NCI-H2196 treated with DMSO at 0.1 percent for 48 hours (cell line): ENCODE data around the gene OSGIN1.

ENCODE experiments used
- DNase-seq: peaks from one replicate; lab custom pipeline; 2025; ENCODE audit not compliant: unreplicated experiment; lab: John Stamatoyannopoulos, UW

OSGIN1 gene

DNA sequence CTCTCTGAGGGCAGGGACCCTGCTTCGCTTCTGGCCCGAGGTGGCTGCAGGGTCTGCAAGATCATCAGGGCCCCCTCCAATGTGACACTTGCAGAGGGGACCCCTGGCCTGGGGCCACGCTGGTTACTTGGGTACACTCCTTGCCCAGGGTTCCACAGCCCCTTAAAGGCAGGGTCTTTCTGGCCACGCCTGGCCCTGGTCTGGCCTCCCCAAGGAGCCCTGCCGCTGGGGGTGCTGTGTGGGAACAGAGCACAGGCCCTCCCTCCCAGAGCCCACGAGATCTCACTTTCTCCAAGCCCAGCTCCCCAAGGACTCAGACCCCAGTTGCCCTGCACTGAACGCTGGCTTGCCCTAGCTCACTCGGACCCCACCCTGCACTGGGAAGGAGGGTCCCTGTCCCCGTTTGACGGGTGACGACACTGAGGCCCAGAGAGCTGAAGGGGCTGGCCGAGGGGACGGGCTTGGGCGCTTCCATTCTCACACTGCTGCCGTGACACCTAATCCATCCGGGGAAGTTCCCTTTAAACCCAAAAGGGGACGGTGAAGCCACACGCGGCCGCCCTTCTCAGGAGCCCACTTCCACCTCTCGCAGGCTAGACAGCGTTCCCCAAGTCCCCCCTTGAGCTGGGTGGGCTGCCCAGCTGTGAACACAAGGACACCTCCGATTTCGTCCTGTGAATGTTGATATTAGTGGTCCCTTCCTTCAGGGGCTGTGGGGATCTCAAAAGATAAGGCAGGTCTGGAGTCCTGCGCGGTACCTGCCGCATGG, 26.9 kb upstream of the OSGIN1 start:
- DNase-seq, result no peak

DNA sequence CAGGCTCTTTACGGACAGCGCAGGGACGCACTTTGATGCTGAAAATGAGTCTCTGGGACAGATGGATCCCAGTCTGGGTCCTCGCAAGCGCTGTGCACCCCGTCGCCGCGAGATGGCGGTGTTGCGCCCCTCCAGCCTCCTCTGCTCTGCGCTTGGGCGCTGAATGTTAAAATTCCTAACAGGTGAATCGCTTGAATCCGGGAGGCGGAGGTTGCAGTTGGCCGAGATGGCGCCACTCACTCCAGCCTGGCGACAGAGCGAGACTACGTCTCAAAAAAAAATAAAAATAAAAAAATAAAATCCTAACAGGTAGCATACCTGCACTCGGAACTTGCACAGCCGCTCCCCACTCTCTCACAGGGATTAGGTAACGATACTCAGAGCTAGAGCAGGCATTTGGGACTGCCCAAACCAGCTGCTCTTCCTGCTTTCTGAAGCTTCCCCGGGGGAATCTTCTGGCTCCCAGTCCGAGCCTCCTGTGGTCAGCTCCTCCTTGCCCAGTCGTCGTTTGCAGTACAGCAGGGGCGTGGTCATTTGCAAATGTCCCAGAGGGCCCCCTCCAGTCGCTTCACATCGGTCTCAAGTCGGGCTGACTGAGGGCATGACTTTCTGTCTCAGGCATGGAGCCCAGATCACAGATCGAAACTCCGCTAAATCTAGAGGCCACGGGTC, 26.2 kb upstream of the OSGIN1 start:
- DNase-seq, result no peak

DNA sequence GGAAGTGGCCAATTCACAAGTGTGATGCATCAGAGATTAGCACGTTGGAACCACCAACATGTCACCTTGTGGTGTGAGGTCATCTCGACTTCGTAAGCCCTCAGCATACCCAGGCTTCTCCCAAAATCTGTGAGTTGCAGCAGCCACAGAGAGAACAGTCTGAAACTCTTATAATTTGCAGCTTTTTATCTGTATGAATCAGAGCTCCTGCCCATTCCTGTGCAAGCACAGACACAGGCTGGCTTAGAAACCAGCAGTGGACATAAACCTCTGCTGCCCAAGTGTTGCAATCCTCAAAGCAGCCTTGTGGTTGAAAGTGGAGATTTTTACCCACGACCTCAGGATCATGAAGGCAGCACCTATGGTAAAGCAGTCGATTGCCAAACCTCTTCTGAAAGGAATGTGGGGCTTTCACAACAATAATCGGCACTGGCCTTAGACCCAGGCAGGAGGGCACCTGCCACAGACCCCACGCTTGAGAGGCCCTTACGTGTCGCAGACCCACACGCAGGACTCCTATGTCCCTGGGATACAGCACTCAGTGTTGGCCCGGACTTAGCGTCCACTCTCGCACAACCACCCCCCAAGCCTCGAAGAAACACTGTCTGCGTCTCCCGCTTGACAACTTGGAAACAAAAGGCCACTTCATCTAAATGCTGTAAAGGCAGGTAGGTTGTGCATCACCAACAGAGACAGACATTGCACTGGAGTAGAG, 24.5 kb upstream of the OSGIN1 start:
- no peak for DNase-seq

DNA sequence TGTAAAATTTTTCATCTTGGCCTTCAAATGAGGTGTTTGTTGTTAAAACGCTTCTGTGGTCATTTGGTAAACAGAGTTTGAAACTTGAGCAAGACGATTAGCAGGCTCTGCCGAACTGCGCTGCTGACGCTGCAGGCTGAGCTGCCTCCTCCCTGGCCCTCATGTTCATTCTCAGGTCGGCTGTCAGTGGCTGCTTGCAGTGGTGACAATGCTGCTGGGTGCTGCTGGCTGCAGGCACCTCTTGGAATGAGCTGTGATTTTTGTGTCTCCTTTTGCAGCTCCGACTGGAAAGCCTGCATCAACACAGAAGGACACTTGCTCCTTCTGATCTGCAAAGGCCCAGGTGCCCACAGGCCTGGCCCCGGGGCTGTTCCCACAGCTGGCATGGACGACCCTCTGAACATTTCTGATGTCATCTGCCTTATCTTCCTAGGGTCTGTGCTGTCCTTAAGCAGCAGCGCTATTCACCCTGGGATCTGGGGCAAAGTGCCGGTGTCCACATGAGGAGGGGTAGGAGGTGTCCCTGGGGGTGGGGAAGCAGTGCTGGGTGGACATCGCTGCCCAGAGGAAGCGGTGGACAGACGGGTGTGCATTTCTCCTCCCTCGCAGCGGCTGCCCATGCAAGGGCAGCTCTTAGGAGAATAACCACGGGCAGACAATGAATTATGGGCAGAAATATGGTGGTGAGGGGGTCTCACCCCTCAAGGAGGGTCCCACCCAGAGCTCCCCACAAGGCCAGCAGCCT, 23.1 kb upstream of the OSGIN1 start:
- DNase-seq, result no peak

DNA sequence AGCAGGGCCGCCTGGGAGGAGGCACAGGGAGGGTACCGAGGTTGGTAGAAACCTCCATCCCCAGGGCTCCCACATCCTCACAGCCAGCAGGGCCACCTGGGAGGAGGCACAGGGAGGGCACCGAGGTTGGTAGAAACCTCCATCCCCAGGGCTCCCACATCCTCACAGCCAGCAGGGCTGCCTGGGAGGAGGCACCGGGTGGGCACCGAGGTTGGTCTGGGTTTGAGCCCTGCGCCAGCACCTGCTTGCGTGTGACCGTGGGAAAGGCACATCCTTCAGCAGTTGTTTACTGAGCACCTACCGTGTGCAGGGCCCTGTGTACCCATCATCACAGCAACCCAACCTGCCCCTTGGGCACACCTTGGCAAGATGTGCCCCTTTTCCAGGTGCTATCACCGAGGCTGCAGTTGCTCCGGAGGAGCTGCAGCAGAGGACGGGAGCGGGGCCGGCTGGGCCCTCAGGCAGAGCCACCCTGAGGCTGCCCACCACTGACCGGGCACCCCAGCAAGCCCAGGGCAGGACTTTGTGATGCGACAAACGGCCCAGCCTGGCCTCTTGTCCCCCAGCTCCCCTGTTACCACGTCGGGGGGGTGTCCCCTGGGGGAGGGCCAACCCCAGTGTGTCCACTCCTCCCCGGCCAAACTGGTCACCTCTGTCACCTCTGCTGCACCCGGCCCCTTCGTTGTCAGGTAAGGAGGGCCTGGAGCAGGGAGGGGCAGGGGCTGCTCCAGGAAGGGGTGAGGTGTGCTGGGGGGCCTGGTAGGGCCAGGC, 22.1 kb upstream of the OSGIN1 start:
- DNase-seq, result no peak

DNA sequence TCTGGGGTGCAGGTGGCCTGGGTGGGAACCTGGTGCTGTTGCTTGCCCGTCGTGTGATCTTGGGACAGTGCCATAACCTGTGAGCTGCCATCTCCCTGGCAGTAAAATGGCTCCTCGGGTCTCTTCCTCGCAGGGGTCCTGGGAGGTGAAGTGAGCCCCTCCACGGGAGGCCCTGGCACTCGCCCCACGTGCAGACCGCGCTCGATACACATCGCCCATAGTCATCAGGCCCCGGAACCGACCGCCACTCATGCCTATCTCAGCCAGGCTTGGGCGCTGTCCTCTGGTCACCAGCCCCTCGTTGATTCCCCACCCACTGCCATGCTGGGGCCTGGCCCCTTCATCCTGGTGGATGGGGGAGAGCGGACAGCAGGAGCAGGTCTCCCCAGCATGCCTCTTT, 21.5 kb upstream of the OSGIN1 start:
- DNase-seq, result no peak

DNA sequence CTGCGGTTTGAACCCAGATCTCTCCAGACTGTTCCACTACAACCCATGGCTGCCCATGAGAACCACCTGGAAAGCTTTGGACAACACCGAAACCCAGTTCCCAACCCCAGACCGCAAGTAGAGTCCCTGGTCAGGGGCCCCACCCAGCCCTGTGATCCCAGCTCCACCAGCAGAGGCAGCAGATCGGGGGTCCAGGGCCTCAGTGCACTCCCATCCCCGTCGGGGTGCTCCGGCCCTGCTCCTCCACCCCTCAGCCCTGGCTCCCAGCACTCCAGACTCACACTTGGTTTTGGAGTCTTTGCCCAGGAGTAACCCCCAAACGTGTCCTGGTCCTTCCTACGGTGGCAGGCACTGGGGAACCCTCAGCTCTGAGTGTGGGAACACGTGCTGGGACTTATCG, 20.7 kb upstream of the OSGIN1 start:
- DNase-seq, result no peak

DNA sequence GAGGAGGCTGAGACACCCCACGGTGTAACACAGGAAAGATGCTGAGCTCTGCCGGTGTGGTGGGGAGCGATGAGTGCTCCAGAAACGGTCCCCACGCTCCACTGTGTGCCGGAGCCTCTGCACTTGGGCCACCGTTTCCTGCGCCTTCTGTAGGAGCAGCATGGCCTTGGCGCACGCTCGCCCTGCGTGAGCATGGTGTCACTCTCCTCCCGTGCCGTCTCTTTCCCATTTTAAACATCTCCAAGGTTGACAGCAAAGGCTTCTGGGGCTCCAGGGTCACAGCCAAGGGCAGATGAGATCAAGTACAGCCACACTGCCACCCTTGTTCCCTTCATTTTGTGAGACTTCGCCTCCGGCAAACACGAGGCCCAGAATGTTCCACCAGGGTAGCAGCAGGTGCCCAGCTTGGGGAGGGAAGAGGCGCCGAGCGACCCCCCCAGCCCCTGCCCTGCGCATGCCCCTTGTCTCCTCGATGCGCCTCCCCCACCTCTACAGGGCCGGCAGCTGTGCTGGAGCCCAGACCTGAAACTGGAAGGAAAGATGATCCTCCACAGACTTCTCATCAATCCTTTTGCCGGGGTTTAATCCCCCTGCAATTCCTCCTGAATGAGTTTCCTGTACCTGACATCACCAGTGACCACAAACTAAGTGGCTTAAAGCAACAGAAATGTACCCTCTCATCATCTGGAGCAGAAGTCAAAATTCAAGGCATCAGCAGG, 19.9 kb upstream of the OSGIN1 start:
- DNase-seq, result no peak

DNA sequence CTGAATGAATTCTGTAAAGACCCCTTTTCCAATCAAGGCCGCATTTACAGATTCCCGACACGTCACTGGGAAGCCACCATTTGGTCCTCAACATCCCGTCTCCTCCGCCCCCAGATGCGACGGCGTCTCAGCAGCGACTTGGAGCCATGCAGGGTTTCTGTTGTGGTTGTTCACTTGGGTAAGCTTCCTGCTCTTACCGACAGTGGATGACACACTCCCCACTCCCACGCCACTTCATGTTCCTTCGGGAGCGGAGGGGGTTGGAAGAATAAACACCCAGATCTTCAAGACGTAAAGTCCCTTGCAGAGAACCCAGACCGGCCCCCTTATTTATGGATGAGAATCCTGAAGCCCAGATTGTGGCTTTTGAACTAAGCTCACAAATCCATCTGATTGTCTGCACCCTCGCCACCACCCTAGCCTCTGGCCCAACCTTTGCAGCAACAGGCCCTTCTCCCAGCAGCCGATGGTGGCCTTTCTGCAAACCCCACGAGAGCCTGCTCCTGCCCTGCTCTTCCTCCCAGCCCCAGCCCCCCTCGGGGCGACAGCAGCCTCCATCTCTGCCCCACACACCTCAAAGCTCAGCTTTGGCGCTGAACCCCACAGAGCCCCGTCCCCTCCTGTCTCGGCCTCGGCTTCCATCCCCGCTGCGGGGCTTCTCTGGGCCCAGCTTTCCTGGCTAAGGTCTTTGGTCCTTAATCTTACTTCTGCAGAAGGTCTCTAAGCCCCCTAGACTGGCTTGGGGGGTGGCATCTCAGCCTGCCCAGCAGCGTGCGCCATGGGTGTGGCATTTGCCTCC, 19.0 kb upstream of the OSGIN1 start:
- no peak for DNase-seq

DNA sequence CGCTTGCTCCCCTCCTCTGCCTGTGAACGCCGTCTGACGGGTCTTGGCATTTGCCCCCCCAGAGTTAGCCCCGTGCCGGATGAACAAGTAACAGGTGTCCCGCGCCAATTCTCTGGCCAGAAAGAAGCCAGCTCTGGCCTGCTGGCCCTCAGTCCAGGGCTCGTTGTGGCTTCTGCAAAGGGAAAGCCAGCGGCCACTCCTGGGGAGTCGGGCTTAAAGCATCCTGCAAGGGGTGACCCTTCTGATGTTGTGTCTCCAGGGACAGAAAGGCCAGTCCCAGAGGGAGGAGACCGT, 18.4 kb upstream of the OSGIN1 start:
- DNase-seq, result no peak

DNA sequence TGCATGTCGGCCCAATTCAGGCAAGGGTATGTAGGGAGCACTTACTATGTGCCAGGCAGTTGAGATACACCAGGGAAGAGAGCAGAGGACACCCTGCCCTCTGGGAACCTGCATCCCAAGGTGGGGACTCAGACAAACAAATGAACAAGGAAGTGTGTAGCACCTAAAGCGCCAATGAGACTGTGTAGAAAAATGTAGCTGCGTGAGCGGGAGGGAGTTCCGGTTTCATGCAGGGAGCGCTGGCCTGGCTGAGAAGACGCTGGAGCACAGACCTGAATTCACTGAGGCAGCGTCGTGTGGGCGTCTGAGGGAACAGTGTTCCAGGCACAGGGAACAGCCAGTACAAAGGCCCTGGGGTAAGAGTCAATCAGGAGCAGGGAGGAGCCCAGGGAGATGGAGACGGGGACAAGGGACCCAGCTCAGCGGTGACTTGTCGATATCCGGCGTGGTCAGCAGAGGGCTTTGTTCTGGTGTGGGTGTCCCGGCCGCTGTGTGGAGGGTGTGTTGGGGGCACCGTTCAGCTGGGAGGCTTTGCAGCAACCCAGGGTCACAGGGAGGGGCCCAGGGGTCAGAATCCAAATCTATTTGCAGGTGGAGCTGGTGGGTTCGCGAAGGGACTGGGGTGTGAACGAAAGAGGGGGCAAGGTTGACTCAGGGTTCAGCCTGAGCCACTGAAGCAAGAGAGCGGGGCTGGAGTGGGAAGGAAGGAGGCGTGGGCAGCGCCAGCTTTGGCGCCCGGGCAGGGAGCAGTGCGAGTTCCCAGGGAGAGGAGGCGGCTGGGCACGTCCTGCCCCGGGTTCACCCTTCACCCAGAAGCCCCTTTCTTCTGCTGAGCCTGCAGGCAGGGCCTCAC, 17.8 kb upstream of the OSGIN1 start:
- DNase-seq, result no peak

DNA sequence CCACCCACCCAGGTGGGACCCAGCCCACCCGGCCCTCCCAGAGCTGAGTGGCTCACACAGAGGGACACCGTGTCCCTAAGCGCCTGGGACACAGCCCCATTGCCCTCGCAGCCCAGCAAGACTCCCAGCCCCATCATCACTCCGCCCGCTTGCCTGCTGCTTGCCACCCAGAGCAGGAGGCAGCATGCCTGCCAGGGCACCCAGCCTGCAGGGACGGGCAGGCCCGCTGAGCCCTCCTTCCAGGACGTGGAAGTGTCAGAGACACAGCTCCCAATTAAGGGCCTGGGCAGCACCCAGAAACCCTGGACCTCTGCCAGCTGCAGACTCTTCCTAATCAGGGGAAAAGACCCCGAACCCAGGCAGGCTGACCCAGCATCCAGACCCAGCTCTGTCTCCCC, 17.2 kb upstream of the OSGIN1 start:
- no peak for DNase-seq

DNA sequence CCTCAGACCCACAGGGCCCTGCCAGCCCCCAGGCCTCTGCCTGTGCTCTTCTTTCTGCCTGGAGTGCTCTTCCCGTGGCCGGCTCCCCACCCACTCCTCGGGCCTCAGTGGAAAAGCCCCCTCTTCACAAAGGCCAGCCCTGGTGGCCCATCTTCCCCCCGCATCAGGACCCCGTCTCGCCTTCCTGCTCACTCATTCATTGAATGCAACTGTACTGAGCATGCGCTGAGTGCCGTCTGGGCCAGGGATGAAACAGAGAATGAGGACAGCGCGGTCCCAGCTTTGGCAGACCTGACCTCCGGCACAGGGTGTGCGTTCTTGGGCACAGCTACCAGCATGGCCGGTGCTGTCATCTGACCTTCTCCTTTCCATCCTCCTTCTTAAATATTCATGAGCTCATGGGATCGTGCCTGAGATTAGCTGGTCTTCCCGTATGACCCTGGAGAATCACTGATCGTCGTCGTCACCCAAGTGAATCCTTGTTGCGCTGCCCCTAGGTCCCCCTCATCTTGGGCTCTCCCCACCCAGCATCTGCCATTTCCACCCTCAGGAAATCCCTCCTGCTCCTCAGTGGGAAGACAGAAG, 16.4 kb upstream of the OSGIN1 start:
- DNase-seq, result no peak

DNA sequence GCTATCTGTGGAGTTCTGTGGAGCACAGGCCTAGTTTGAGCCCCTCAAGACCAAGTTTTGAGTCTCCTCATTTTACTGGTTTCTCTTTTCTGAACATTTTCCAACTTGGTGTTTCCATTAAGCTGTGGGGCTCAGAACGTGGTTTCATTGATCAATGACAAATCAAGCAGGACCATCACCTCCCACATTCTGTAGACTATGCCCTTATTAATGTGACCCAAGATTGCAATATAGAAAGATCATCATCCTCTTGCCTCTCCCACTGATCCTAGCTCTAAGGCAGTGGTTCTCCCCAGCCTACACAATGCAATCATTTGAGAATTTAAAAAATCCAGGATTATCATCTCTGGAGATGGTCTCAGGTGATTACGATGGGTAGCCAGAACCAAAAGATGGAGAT, 15.8 kb upstream of the OSGIN1 start:
- no peak for DNase-seq

DNA sequence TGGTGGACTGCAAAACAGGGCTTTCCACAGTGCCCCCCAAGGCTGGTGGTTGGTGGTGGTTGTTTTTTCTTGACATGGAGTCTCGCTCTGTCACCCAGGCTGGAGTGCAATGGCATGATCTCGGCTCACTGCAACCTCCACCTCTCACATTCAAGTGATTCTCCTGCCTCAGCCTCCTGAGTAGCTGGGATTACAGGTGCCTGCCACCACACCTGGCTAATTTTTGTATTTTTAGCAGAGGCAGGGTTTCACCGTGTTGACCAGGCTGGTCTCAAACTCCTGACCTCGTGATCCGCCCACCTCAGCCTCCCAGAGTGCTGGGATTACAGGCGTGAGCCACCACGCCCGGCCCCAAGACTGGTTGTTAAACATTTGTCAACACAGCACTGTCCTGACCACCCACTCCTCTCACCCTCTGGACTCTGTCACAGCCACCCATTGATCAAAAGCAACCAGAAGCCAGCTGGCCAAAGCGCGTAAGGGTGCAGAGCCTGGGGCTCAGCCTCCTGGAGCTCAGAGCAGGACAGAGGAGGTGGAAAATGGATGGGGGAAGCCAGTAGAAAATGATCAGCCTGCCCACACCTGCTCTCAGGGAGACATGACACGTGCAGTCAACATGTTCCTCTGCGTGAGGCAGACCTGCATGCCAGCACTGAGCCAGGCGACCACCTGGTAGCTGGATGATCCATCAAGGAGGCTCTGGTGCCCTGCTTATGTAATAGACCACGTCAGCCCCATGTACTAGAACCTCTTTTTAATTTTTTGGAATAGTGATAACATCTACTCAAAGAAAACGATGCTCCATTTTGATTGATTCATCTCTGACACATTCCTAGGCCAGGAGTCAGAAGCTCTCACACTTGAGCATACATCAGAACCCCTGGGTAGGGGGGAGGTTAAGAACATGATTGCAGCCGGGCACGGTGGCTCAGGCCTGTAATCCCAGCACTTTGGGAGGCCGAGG, 14.8 kb upstream of the OSGIN1 start:
- no peak for DNase-seq

DNA sequence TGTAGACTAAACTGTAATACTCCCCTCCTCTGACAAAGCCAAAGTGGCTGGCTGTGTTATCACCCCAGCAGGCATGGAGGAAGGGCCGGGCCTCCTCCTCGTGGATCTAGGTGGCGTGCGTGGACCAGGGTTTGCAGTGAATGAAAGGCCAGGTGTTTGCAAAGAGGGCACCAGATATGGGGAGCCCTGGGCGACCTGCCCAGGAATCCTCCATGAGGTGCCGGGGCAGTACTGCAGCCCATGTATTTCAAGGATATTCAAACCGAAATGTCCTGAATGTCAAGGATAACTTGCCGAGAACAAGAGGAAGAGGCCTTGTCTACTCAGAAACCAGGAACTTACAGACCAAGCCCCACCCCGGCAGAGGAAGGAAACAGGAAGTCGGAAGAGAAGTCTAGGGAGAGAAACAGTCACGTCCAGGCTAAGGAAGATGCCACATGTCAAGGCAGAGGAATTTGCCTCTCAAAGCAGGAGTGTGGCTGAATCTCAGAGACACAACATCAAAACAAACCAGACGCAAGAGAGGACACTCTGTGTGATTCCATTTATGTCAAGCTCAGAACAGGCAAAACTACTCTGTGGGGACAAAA, 13.7 kb upstream of the OSGIN1 start:
- no peak for DNase-seq

DNA sequence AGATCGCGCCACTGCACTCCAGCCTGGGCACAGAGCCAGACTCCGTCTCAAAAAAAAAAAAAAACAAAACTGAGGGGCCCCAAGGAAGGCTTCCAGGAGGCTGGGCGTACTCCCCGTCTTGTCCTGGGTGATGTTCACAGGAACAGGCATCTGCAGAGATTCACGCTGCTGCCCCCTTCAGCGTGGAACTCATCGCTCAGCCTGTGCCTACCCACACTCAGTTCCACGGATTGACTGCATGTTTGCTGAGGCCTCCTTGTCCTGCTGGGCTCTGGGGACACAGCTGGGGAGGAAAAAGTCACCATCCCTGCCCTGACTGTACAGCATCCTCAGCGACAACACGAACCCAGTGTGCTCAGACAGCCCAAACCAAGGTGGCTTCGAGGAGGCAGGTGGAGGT, 12.9 kb upstream of the OSGIN1 start:
- no peak for DNase-seq
